ENCODE measurements around the gene AQP1.

The AQP1 gene

GRCh38 chr7:30873207-30873606, 38.4 kb upstream of the AQP1 start:
- no peak for TF ChIP-seq POLR2A (IDR thresholded peaks at IDR 0.05; ENCODE audit: low read depth, low read length)
- no peak for TF ChIP-seq TAF1 (IDR thresholded peaks at IDR 0.05; ENCODE audit: borderline replicate concordance, low read depth, low read length)
- TF ChIP-seq POLR2AphosphoS5 (IDR thresholded peaks at IDR 0.05; ENCODE audit: low read depth, low read length), result no peak
- FAIRE-seq (no peak), DNase-seq (ENCODE audit: insufficient read length) (no peak)

- DNase-seq (ENCODE audit: insufficient read length) (no peak), FAIRE-seq (no peak)
- TF ChIP-seq POLR2A (IDR thresholded peaks at IDR 0.05; ENCODE audit: low read depth, low read length) (no peak), TAF1 (IDR thresholded peaks at IDR 0.05; ENCODE audit: borderline replicate concordance, low read depth, low read length) (no peak), POLR2AphosphoS5 (IDR thresholded peaks at IDR 0.05; ENCODE audit: low read depth, low read length) (no peak)
Observed at GRCh38 chr7:30873656-30874055, 38.0 kb upstream of the AQP1 start.

GRCh38 chr7:30874656-30875302, 36.9 kb upstream of the AQP1 start:
- DNase-seq (ENCODE audit: insufficient read length), result no peak
- TF ChIP-seq POLR2AphosphoS5 (IDR thresholded peaks at IDR 0.05; ENCODE audit: low read depth, low read length) (no peak), TAF1 (IDR thresholded peaks at IDR 0.05; ENCODE audit: borderline replicate concordance, low read depth, low read length) (no peak), POLR2A (IDR thresholded peaks at IDR 0.05; ENCODE audit: low read depth, low read length) (no peak)
- FAIRE-seq, result no peak

- DNase-seq (ENCODE audit: insufficient read length) (no peak), FAIRE-seq (no peak)
Observed at GRCh38 chr7:30877015-30877769, 34.5 kb upstream of the AQP1 start.

GRCh38 chr7:30877993-30878392, 33.7 kb upstream of the AQP1 start:
- FAIRE-seq, result no peak
- TF ChIP-seq POLR2A (IDR thresholded peaks at IDR 0.05; ENCODE audit: low read depth, low read length) (no peak), POLR2AphosphoS5 (IDR thresholded peaks at IDR 0.05; ENCODE audit: low read depth, low read length) (no peak), TAF1 (IDR thresholded peaks at IDR 0.05; ENCODE audit: borderline replicate concordance, low read depth, low read length) (no peak)

More at GRCh38 chr7:30877015-30877769, 34.5 kb upstream of the AQP1 start:
- TF ChIP-seq TAF1 (IDR thresholded peaks at IDR 0.05; ENCODE audit: borderline replicate concordance, low read depth, low read length), result no peak
- TF ChIP-seq POLR2AphosphoS5 (IDR thresholded peaks at IDR 0.05; ENCODE audit: low read depth, low read length), result no peak
- no peak for TF ChIP-seq POLR2A (IDR thresholded peaks at IDR 0.05; ENCODE audit: low read depth, low read length)

GRCh38 chr7:30879139-30880124, 32.2 kb upstream of the AQP1 start:
- TF ChIP-seq TAF1 (IDR thresholded peaks at IDR 0.05; ENCODE audit: borderline replicate concordance, low read depth, low read length) (no peak), POLR2AphosphoS5 (IDR thresholded peaks at IDR 0.05; ENCODE audit: low read depth, low read length) (no peak), POLR2A (IDR thresholded peaks at IDR 0.05; ENCODE audit: low read depth, low read length) (no peak)
- FAIRE-seq (no peak), DNase-seq (ENCODE audit: insufficient read length) (no peak)

More at GRCh38 chr7:30877993-30878392, 33.7 kb upstream of the AQP1 start:
- no peak for DNase-seq (ENCODE audit: insufficient read length)

GRCh38 chr7:30880125-30880720, 31.4 kb upstream of the AQP1 start:
- DNase-seq (ENCODE audit: insufficient read length), result no peak
- FAIRE-seq, result no peak
- TF ChIP-seq POLR2AphosphoS5 (IDR thresholded peaks at IDR 0.05; ENCODE audit: low read depth, low read length) (no peak), POLR2A (IDR thresholded peaks at IDR 0.05; ENCODE audit: low read depth, low read length) (no peak), TAF1 (IDR thresholded peaks at IDR 0.05; ENCODE audit: borderline replicate concordance, low read depth, low read length) (no peak)

GRCh38 chr7:30880941-30881340, 30.7 kb upstream of the AQP1 start:
- no peak for TF ChIP-seq POLR2A (IDR thresholded peaks at IDR 0.05; ENCODE audit: low read depth, low read length)
- TF ChIP-seq POLR2AphosphoS5 (IDR thresholded peaks at IDR 0.05; ENCODE audit: low read depth, low read length), result no peak
- TF ChIP-seq TAF1 (IDR thresholded peaks at IDR 0.05; ENCODE audit: borderline replicate concordance, low read depth, low read length), result no peak
- DNase-seq (ENCODE audit: insufficient read length) (no peak), FAIRE-seq (no peak)

- no peak for FAIRE-seq
- no peak for TF ChIP-seq POLR2AphosphoS5 (IDR thresholded peaks at IDR 0.05; ENCODE audit: low read depth, low read length)
- no peak for TF ChIP-seq TAF1 (IDR thresholded peaks at IDR 0.05; ENCODE audit: borderline replicate concordance, low read depth, low read length)
- no peak for TF ChIP-seq POLR2A (IDR thresholded peaks at IDR 0.05; ENCODE audit: low read depth, low read length)
- no peak for DNase-seq (ENCODE audit: insufficient read length)
Observed at GRCh38 chr7:30881448-30881847, 30.2 kb upstream of the AQP1 start.

GRCh38 chr7:30884881-30885280, 26.8 kb upstream of the AQP1 start:
- no peak for TF ChIP-seq POLR2A (IDR thresholded peaks at IDR 0.05; ENCODE audit: low read depth, low read length)
- DNase-seq (ENCODE audit: insufficient read length) (no peak), FAIRE-seq (no peak)

GRCh38 chr7:30886608-30887011, 25.0 kb upstream of the AQP1 start:
- FAIRE-seq (no peak), DNase-seq (ENCODE audit: insufficient read length) (no peak)
- TF ChIP-seq TAF1 (IDR thresholded peaks at IDR 0.05; ENCODE audit: borderline replicate concordance, low read depth, low read length), result no peak
- TF ChIP-seq POLR2A (IDR thresholded peaks at IDR 0.05; ENCODE audit: low read depth, low read length), result no peak
- no peak for TF ChIP-seq POLR2AphosphoS5 (IDR thresholded peaks at IDR 0.05; ENCODE audit: low read depth, low read length)

Data from GM12892 (cell line).